ENCODE results near the gene COX8C.

Gene COX8C

DNA sequence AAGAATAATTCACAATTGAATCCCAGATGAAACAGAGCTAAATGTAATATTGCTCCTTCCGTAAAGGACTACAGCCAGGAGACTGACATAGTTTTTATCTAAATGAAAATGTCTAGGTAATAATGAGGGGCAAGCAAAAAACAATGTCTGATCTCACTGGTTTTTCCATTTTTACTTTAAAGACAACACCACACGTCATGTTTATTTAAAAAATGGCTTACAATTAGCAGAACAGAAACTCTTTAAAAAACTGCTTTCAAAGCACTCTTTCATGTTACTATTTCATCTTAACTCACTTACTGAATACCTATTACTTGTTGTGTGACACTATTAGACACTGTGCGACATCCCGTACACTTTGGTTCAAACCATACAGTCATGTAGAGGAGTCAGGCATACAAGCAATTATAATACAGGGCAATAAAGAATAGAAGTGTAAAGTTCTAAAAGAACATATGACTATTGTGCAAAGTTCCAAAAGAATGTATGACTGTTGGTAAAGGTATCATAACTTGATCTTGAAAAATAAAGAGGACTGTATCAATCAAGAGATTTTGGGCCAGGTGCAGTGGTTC, 23.3 kb upstream of the COX8C start:
- H3K4me2 ChIP-seq (ENCODE audit: low read length) = no peak overlapping the region
- H3K36me3 ChIP-seq (ENCODE audit: insufficient read depth, low read length) = peaks cover 2% of the 10 kb centered on the region
- H3K27me3 ChIP-seq (ENCODE audit: control insufficient read depth, insufficient read depth, low read length) = no peaks in the 10 kb centered on the region
- no peak overlapping the region for H3K4me3 ChIP-seq (ENCODE audit: low read length)
- no peaks in the 10 kb centered on the region for H3K9me3 ChIP-seq (replicated peaks; ENCODE audit: low read length)
- no peak overlapping the region for H3K9ac ChIP-seq (ENCODE audit: low read depth, low read length)
- peaks cover 15% of the 10 kb centered on the region for H3K4me1 ChIP-seq (ENCODE audit: control insufficient read depth, insufficient read depth, low read length)

DNA sequence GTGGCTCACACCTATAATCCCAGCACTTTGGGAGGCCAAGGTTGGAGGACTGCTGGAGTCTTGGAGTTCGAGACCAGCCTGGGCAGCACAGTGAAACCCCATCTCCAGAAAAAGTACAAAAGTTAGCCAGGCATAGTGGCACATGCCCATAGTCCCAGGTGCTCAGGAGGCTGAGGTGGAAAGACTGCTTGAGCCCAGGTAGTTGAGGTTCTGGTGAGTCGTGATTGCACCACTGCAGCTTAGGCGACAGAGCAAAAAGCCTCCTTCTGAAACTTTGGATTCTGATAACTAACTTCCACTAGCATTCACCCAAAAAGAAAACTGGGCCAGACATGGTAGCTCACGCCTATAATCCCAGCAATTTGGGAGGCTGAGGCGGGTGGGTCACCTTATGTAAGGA, 20.8 kb upstream of the COX8C start:
- H3K27me3 ChIP-seq (ENCODE audit: control insufficient read depth, insufficient read depth, low read length) = no peaks in the 10 kb centered on the region
- H3K4me3 ChIP-seq (ENCODE audit: low read length) = no peak overlapping the region
- H3K4me1 ChIP-seq (ENCODE audit: control insufficient read depth, insufficient read depth, low read length) = peaks cover 3% of the 10 kb centered on the region
- H3K36me3 ChIP-seq (ENCODE audit: insufficient read depth, low read length) = peaks cover 2% of the 10 kb centered on the region
- no peak overlapping the region for H3K4me2 ChIP-seq (ENCODE audit: low read length)
- H3K9me3 ChIP-seq (replicated peaks; ENCODE audit: low read length) = no peaks in the 10 kb centered on the region
- no peak overlapping the region for H3K9ac ChIP-seq (ENCODE audit: low read depth, low read length)

DNA sequence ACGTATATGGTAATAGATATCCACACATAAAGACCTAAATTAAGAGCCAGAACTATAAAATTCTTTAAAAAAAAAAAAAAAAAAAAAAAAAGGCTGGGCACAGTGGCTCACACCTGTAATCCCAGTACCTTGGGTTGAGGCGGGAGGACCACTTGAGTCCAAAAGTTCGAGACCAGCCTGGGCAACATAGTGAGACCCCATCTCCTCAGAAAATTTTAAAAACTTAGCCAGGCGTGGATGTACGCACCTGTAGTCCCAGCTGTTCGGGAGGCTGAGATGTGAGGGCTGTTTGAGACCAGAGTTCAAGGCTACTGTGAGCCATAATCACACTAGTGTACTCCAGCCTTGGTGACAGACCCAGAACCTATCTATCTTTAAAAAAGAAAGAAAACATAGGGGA, 18.4 kb upstream of the COX8C start:
- no peak overlapping the region for H3K9ac ChIP-seq (ENCODE audit: low read depth, low read length)
- H3K36me3 ChIP-seq (ENCODE audit: insufficient read depth, low read length) = peaks cover 1% of the 10 kb centered on the region
- H3K27me3 ChIP-seq (ENCODE audit: control insufficient read depth, insufficient read depth, low read length) = no peaks in the 10 kb centered on the region
- H3K4me2 ChIP-seq (ENCODE audit: low read length) = no peak overlapping the region
- no peak overlapping the region for H3K4me3 ChIP-seq (ENCODE audit: low read length)
- H3K4me1 ChIP-seq (ENCODE audit: control insufficient read depth, insufficient read depth, low read length) = peaks cover 8% of the 10 kb centered on the region
- no peaks in the 10 kb centered on the region for H3K9me3 ChIP-seq (replicated peaks; ENCODE audit: low read length)

DNA sequence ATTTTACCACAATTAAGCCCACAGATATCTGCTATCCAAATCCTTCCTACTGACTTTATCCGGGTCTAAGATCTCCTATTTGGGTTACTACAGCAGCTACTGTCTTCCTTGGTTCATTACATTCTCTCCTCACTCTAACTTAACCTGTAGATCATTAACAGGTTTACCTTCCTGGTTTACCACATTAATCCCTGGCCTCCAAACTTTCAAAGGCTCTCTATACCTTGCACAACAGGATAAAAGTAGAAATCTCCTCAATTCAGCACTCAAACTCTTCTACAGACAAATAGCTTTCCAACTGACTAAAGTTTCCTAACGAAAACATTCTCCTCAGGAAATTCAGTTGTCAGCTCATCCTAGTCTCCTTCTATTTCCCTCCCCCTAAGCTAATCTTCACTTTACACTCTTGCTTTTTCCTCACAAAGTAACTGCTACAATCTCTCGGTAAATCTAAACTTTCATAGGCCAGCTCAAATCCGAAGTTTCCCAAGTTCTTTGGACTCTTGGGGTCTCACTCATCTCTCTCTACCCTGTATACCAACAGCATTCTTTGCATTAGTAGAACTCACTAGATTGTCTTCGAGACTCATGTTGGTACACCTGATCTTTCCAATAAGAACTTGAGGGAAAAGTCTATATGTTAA, 16.9 kb upstream of the COX8C start:
- no peaks in the 10 kb centered on the region for H3K27me3 ChIP-seq (ENCODE audit: control insufficient read depth, insufficient read depth, low read length)
- H3K36me3 ChIP-seq (ENCODE audit: insufficient read depth, low read length) = no peaks in the 10 kb centered on the region
- no peak overlapping the region for H3K4me3 ChIP-seq (ENCODE audit: low read length)
- H3K4me2 ChIP-seq (ENCODE audit: low read length) = peak overlapping the region; percentile 22
- H3K9ac ChIP-seq (ENCODE audit: low read depth, low read length) = no peak overlapping the region
- peaks cover 15% of the 10 kb centered on the region for H3K4me1 ChIP-seq (ENCODE audit: control insufficient read depth, insufficient read depth, low read length)
- H3K9me3 ChIP-seq (replicated peaks; ENCODE audit: low read length) = no peaks in the 10 kb centered on the region

DNA sequence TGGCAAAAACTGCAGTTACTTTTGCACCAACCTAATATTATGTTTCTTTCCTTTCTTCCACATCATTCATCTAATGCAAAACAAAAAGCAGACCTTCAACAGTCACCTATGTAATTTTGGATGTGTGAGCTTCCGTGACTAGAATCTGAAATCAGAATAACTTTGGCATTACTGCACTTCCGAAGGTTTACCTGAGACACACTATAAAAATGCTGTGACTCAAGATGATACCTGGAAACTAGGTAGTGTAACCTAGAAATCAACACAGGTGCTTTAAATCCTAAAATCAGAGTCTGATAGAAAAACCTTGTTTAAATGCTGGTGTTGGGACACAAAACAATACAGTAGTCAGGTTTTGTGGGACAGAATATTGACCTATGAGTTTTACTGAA, 16.4 kb upstream of the COX8C start:
- H3K4me3 ChIP-seq (ENCODE audit: low read length) = no peak overlapping the region
- H3K27me3 ChIP-seq (ENCODE audit: control insufficient read depth, insufficient read depth, low read length) = no peaks in the 10 kb centered on the region

DNA sequence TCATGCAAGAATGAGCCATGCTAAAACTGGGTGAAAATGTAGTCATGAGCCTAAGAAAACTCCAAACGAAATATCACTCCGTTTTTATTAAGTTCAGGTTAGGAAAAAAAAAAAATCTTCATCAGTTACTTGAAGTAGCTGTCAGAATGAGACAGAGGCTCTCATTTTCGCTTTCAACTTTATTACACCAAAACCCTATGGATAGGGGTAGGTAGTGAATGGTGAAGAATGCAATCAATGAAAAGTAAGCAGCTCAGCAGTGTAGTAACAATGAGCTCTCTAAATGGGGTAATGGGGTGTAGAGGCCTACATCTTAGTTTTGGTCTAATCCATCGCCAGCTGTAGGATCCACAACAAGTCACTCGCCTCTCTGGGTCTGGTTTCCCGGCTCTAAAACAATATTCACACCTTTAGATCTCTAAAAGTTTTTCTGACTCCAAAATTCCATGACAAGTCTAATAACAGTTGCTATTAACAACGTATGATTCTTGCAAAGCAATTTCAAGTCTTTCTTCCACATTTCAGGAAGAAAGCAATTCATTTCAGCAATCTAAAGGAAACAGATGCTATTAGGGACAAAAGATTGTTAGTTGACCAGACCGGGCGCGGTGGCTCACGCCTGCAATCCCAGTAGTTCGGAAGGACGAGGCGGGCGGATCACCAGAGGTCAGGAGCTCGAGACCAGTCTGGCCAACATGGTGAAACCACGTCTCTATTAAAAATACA, 15.8 kb upstream of the COX8C start:
- Histone ChIP-seq H3K36me3 (ENCODE audit: insufficient read depth, low read length) (no peaks in the 10 kb centered on the region), H3K9ac (ENCODE audit: low read depth, low read length) (peak overlapping the region; percentile 77), H3K9me3 (replicated peaks; ENCODE audit: low read length) (no peaks in the 10 kb centered on the region), H3K4me1 (ENCODE audit: control insufficient read depth, insufficient read depth, low read length) (peaks cover 15% of the 10 kb centered on the region), H3K27me3 (ENCODE audit: control insufficient read depth, insufficient read depth, low read length) (no peaks in the 10 kb centered on the region), H3K4me3 (ENCODE audit: low read length) (peak overlapping the region; percentile 73), H3K4me2 (ENCODE audit: low read length) (peak overlapping the region; percentile 87)

More for the DNA sequence above, 16.4 kb upstream of the COX8C start:
- Histone ChIP-seq H3K9ac (ENCODE audit: low read depth, low read length) (no peak overlapping the region), H3K4me1 (ENCODE audit: control insufficient read depth, insufficient read depth, low read length) (peaks cover 15% of the 10 kb centered on the region), H3K9me3 (replicated peaks; ENCODE audit: low read length) (no peaks in the 10 kb centered on the region), H3K36me3 (ENCODE audit: insufficient read depth, low read length) (no peaks in the 10 kb centered on the region), H3K4me2 (ENCODE audit: low read length) (peak overlapping the region; percentile 87)

DNA sequence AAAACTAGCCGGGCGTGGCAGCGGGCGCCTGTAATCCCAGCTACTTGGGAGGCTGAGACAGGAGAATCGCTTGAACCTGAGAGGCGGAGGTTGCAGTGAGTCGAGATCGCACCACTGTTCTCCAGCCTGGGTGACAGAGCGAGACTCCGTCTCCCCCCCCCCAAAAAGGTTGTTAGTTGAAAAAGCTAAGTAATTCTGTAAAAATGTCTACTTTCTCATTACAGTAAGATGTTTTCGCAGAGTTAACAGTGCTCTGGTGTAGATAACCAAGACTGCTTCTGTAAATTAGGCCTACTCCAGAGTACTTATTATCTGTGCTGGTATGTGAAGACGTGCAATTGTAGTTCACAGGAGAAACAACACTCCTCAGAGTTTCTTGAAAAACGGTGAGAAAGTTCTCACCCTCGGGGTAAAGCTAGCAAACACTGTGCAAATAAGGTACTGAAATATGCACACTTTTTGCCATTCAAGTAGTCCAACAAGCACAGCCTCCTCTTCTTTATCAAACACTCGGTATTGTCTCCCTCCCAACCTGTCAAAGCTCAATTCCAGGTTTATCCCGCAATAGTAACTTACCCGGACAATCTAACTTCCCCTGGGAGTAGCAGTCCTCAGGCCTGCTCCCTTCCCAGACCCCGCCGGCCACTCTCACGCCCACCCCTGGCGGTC, 15.1 kb upstream of the COX8C start:
- Histone ChIP-seq H3K4me2 (ENCODE audit: low read length) (peak overlapping the region; percentile 87), H3K9me3 (replicated peaks; ENCODE audit: low read length) (no peaks in the 10 kb centered on the region), H3K27me3 (ENCODE audit: control insufficient read depth, insufficient read depth, low read length) (no peaks in the 10 kb centered on the region), H3K4me1 (ENCODE audit: control insufficient read depth, insufficient read depth, low read length) (peaks cover 15% of the 10 kb centered on the region), H3K36me3 (ENCODE audit: insufficient read depth, low read length) (no peaks in the 10 kb centered on the region), H3K4me3 (ENCODE audit: low read length) (peak overlapping the region; percentile 73), H3K9ac (ENCODE audit: low read depth, low read length) (peak overlapping the region; percentile 77)

DNA sequence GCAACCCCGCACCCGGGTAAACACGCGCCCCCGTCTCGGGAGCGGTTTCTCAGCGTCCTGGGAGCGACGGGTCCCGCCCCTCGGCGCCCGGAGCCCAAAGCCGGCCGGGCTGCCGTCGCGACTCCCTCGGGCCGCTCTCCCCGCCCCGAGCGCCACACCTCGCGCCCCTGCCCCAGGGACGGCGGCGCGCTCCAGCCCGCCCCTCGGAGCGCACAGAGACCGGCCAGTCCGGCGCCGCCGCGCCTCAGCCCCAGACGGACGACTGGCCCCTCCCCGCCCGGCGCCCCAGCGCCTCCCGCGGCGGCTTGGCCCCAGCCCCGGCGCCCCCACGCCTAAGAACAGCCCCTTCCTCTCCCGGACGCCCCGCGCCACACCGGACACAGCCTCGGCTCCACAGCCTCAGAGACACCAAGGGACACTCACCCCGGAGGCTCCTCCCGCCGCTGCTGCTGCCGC, 14.6 kb upstream of the COX8C start:
- H3K27me3 ChIP-seq (ENCODE audit: control insufficient read depth, insufficient read depth, low read length) = no peaks in the 10 kb centered on the region
- no peaks in the 10 kb centered on the region for H3K36me3 ChIP-seq (ENCODE audit: insufficient read depth, low read length)
- peaks cover 15% of the 10 kb centered on the region for H3K4me1 ChIP-seq (ENCODE audit: control insufficient read depth, insufficient read depth, low read length)
- peak overlapping the region; percentile 73 for H3K4me3 ChIP-seq (ENCODE audit: low read length)
- H3K4me2 ChIP-seq (ENCODE audit: low read length) = peak overlapping the region; percentile 87
- peak overlapping the region; percentile 77 for H3K9ac ChIP-seq (ENCODE audit: low read depth, low read length)
- H3K9me3 ChIP-seq (replicated peaks; ENCODE audit: low read length) = no peaks in the 10 kb centered on the region

DNA sequence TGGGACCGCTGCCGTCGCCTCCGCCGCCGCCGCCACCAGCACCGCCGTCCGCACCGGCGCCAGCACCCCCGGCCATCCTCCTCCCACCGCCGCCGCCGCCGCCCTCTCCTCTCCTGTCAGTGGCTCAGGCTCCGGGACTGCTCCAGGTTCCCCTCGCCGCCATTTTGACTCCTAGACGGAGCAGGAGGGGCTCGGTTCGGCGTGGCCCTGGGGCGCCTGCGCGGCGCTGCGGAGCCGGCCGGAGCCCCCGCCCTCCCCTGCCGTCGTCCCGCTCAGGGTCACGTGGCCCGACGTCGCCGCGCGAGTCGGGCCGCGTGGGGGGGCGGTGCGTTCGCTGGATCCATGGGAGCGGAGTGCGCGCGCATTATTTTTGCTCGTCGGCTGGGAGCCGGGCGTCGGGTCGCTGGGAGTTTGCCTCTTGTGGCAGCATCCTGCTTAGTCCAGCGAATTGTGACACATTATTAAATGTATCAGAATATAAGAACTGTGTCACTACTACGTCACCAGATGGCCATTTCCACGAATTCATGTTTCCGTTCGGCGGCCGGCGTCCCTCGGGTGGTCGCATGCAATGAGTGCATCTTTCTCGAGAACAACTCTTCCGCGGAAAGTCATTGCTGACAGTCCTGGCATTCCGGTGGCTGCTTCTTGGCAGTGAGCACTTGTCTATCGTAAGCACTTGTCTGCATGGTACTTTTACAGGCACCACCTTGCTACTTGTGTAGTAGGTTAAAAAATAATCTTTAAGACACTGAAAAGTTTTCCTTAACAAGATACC, 13.9 kb upstream of the COX8C start, which contains the start of gene BTBD7:
Gene BTBD7 (minus strand): TSS at position 184 of the 778 bp plus-strand sequence. CDS start 36,985 bp downstream, outside the sequence.
- peak within 1 kb of the TSS; percentile 87 for H3K4me2 ChIP-seq (ENCODE audit: low read length)
- H3K4me3 ChIP-seq (ENCODE audit: low read length) = peak within 1 kb of the TSS; percentile 73

DNA sequence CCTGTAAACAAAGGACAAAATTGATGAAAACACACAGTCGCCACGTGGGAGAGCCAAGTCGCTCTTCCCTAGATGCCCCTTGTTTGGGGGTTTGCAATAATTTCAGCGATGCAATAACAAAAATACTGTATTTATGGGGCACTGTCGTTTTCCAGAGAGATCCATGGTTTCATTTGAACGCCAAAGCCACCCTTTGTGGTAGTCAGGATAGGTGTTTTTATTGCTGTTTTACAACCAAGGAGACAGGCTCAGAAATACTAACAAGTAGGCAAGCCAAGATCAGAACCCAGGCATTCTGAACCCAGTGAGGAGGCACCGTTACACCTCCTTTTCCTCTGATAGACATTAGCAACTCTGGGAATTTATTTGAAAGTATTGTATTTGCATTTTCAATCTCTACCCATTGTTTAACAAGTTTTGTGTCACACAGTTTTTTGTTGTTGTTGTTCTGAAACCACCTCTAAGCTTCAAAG, 13.3 kb upstream of the COX8C start:
- H3K9me3 ChIP-seq (replicated peaks; ENCODE audit: low read length) = no peaks in the 10 kb centered on the region
- peak overlapping the region; percentile 77 for H3K9ac ChIP-seq (ENCODE audit: low read depth, low read length)
- no peaks in the 10 kb centered on the region for H3K27me3 ChIP-seq (ENCODE audit: control insufficient read depth, insufficient read depth, low read length)
- H3K4me3 ChIP-seq (ENCODE audit: low read length) = peak overlapping the region; percentile 73
- peaks cover 15% of the 10 kb centered on the region for H3K4me1 ChIP-seq (ENCODE audit: control insufficient read depth, insufficient read depth, low read length)
- H3K4me2 ChIP-seq (ENCODE audit: low read length) = peak overlapping the region; percentile 77
- no peaks in the 10 kb centered on the region for H3K36me3 ChIP-seq (ENCODE audit: insufficient read depth, low read length)

More for the DNA sequence above, 13.9 kb upstream of the COX8C start, which contains the start of gene BTBD7:
- peaks cover 15% of the 10 kb centered on the region for H3K4me1 ChIP-seq (ENCODE audit: control insufficient read depth, insufficient read depth, low read length)
- H3K36me3 ChIP-seq (ENCODE audit: insufficient read depth, low read length) = no peaks in the 10 kb centered on the region
- no peaks in the 10 kb centered on the region for H3K27me3 ChIP-seq (ENCODE audit: control insufficient read depth, insufficient read depth, low read length)
- no peaks in the 10 kb centered on the region for H3K9me3 ChIP-seq (replicated peaks; ENCODE audit: low read length)
- H3K9ac ChIP-seq (ENCODE audit: low read depth, low read length) = peak within 1 kb of the TSS; percentile 77

Measured in skeletal muscle satellite cell (primary cell).